GM12801 (cell line): ENCODE data around the gene FCER2.

ENCODE experiments used
- TF ChIP-seq, protein P1 (sequence below): IDR thresholded peaks from one replicate; pipeline ENCODE4 v1.5.1; 2011; ENCODE audit warnings: control low read depth; ENCODE audit not compliant: insufficient read length; ENCODE audit errors: extremely low read depth

Gene FCER2, protein sequence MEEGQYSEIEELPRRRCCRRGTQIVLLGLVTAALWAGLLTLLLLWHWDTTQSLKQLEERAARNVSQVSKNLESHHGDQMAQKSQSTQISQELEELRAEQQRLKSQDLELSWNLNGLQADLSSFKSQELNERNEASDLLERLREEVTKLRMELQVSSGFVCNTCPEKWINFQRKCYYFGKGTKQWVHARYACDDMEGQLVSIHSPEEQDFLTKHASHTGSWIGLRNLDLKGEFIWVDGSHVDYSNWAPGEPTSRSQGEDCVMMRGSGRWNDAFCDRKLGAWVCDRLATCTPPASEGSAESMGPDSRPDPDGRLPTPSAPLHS

DNA sequence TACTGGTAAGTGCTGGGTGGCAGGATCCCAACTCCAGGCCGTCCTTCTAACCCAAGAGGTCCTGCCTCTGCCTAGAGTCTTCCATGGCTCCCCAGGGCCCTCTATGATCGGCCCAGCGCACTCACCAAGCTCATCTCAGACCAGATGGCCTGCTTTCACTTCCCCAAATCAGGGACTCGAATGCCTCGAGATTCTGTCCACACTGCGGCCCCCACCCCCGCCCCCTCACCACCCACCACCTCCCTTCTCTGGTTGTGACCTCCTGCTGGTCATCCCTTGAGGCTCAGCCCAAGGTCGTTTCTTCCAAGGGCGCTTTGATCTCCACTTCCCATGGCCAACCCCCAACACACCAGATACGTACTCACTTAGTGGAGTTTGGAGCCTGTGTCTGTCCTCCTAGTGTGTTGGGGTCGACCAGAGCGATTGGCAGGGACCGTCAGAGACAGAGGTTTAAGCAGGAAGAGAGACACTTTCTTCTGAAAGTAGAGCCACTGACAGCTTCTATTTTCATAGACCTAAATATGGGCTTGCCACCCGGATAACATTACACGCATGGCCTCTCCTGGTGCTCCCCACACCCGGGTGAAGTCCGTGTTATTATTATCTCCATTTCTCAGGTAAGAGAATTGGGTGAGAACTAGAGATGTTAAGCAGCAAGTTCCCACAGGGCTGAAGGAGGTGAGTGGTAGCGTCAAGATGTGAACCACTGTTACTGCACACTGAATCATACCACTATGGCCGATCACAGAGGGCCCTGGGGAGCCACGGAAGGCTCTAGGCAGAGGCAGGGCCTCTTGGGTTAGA, at the start of gene FCER2:
TSS of gene FCER2 (minus strand) at position 478 of the 804 bp plus-strand sequence. CDS start 2,371 bp downstream, outside the sequence.
- TF ChIP-seq, protein P1, sequence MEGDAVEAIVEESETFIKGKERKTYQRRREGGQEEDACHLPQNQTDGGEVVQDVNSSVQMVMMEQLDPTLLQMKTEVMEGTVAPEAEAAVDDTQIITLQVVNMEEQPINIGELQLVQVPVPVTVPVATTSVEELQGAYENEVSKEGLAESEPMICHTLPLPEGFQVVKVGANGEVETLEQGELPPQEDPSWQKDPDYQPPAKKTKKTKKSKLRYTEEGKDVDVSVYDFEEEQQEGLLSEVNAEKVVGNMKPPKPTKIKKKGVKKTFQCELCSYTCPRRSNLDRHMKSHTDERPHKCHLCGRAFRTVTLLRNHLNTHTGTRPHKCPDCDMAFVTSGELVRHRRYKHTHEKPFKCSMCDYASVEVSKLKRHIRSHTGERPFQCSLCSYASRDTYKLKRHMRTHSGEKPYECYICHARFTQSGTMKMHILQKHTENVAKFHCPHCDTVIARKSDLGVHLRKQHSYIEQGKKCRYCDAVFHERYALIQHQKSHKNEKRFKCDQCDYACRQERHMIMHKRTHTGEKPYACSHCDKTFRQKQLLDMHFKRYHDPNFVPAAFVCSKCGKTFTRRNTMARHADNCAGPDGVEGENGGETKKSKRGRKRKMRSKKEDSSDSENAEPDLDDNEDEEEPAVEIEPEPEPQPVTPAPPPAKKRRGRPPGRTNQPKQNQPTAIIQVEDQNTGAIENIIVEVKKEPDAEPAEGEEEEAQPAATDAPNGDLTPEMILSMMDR: no peak

GRCh38 chr19:7751157-7751783, 49.3 kb upstream of the FCER2 start:
- TF ChIP-seq, protein P1: no peak

DNA sequence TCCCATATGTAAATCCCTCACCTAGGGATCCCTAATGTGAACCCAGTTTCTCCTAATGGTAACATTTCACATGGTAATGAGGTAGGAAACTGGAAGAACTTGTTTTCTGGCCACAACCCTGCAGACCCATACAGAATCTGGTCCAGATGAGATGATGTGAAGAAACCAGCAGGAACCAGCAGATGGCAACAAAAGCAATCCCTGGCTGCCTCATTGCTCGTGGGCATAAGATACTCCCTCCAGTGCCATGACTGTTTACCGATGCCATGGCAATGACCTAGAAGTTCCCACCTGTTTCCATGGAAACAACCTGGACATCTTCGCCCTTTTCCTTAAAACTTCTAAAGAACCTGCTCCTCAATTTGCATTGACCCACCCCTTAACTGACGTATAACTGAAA, 46.8 kb upstream of the FCER2 start:
- TF ChIP-seq, protein P1: no peak

GRCh38 chr19:7748171-7748570, 46.2 kb upstream of the FCER2 start:
- TF ChIP-seq, protein P1: no peak

GRCh38 chr19:7746903-7747884, 45.3 kb upstream of the FCER2 start, which contains the start of gene CD209:
Gene CD209 (minus strand): TSS chr19:7747534. CDS start chr19:7747511, 23 bp downstream.
- TF ChIP-seq, protein P1: no peak

- TF ChIP-seq, protein P1: no peak
These were observed 43.1 kb upstream of the FCER2 start for GRCh38 chr19:7744871-7745650.
